Cerebellar nuclear complex (tissue), 1 donor: ENCODE results near the gene OR2T10.
"Not testable (repeated sequence)": the region's sequence is repeated elsewhere in the genome, so short reads cannot be mapped to it uniquely, and the experiment has no call there.

Experiments
- DNase-seq, 2 experiments: peaks; one replicate each; lab custom pipeline; 2025; lab: John Stamatoyannopoulos, UW

OR2T10 gene

GRCh38 chr1:248597589-248597988 lies at the start of gene OR2T10:
Gene OR2T10 (minus strand): TSS chr1:248597700. CDS start chr1:248593768, 3,932 bp downstream.
- no peak for DNase-seq

GRCh38 chr1:248645178-248645577 lies 47.7 kb upstream of the OR2T10 start, which contains the start of gene OR2T35:
Gene OR2T35 (minus strand): TSS chr1:248645278. CDS start chr1:248639258, 6,020 bp downstream.
- DNase-seq, result not testable (repeated sequence)

- not testable (repeated sequence) for DNase-seq
These were observed 45.6 kb upstream of the OR2T10 start for GRCh38 chr1:248642971-248643651.

GRCh38 chr1:248641583-248641982 lies 44.1 kb upstream of the OR2T10 start:
- DNase-seq, result not testable (repeated sequence)

- DNase-seq, result not testable (repeated sequence)
These were observed 43.4 kb upstream of the OR2T10 start for GRCh38 chr1:248640906-248641305.

GRCh38 chr1:248639652-248640051 lies 42.2 kb upstream of the OR2T10 start:
- DNase-seq, result not testable (repeated sequence)

GRCh38 chr1:248636612-248637011 lies 39.1 kb upstream of the OR2T10 start:
- not testable (repeated sequence) for DNase-seq

- not testable (repeated sequence) for DNase-seq
These were observed 37.5 kb upstream of the OR2T10 start, which contains the start of gene OR2T11 for GRCh38 chr1:248634991-248635390. Gene OR2T11 (minus strand): TSS chr1:248635091. CDS start chr1:248627128, 7,963 bp downstream.

GRCh38 chr1:248631354-248632008 lies 34.0 kb upstream of the OR2T10 start:
- DNase-seq, result no peak

GRCh38 chr1:248630551-248630950 lies 33.1 kb upstream of the OR2T10 start:
- no peak for DNase-seq

GRCh38 chr1:248627971-248628844 lies 30.7 kb upstream of the OR2T10 start:
- no peak for DNase-seq

GRCh38 chr1:248625971-248626370 lies 28.5 kb upstream of the OR2T10 start:
- DNase-seq, result no peak

GRCh38 chr1:248625166-248625565 lies 27.7 kb upstream of the OR2T10 start:
- no peak for DNase-seq

- no peak for DNase-seq
These were observed 25.1 kb upstream of the OR2T10 start for GRCh38 chr1:248622570-248623001.

- DNase-seq, result no peak
These were observed 24.3 kb upstream of the OR2T10 start for GRCh38 chr1:248621770-248622169.

GRCh38 chr1:248618878-248619277 lies 21.4 kb upstream of the OR2T10 start:
- no peak for DNase-seq

- no peak for DNase-seq
These were observed 20.6 kb upstream of the OR2T10 start for GRCh38 chr1:248618119-248618518.

GRCh38 chr1:248613742-248614141 lies 16.2 kb upstream of the OR2T10 start:
- no peak for DNase-seq

- no peak for DNase-seq
These were observed 14.4 kb upstream of the OR2T10 start for GRCh38 chr1:248611883-248612414.

- DNase-seq, result no peak
These were observed 12.8 kb upstream of the OR2T10 start for GRCh38 chr1:248610301-248610700.

GRCh38 chr1:248599396-248599795 lies 1.9 kb upstream of the OR2T10 start:
- DNase-seq, result no peak

- no peak for DNase-seq
These were observed 885 bp downstream of the OR2T10 start for GRCh38 chr1:248596615-248597014.
